AG09309 (cell line): ENCODE results near the gene CYP2A7.
"Not testable (repeated sequence)": the region's sequence is repeated elsewhere in the genome, so short reads cannot be mapped to it uniquely, and the experiment has no call there.

Experiments used
- DNase-seq: peaks from one replicate; pipeline ENCODE4 v3.0.0-alpha.2; 2010; ENCODE audit warnings: low read depth
- H3K4me3 ChIP-seq: 2 replicates; pipeline ENCODE4 v1.5.1; 2011; ENCODE audit warnings: mild to moderate bottlenecking, low read depth, low read length, moderate library complexity; ENCODE audit not compliant: control insufficient read depth
- CTCF ChIP-seq: IDR thresholded peaks from 2 replicates; pipeline ENCODE4 v1.5.1; 2011; ENCODE audit warnings: mild to moderate bottlenecking, low read depth, low read length, inconsistent platforms; ENCODE audit not compliant: insufficient read depth, control insufficient read depth; ENCODE audit errors: missing control alignments

CYP2A7 gene

GRCh38 chr19:40872209-40872608 is 9.8 kb downstream of the CYP2A7 start:
- DNase-seq: no peak
- no peak overlapping the region for H3K4me3 ChIP-seq
- TF ChIP-seq CTCF: no peak

GRCh38 chr19:40867701-40868100 is 14.3 kb downstream of the CYP2A7 start:
- TF ChIP-seq CTCF: no peak
- H3K4me3 ChIP-seq: no peak overlapping the region
- DNase-seq: no peak

GRCh38 chr19:40864739-40865496 is 17.1 kb downstream of the CYP2A7 start:
- not testable (repeated sequence) for DNase-seq, H3K4me3 ChIP-seq

GRCh38 chr19:40862785-40863184 is 19.2 kb downstream of the CYP2A7 start:
- no peak for TF ChIP-seq CTCF
- no peak overlapping the region for H3K4me3 ChIP-seq
- peak; percentile 82 for DNase-seq

- TF ChIP-seq CTCF: peak; percentile 7
- no peak overlapping the region for H3K4me3 ChIP-seq
- DNase-seq: no peak
Observed at GRCh38 chr19:40862333-40862732, 19.7 kb downstream of the CYP2A7 start.

GRCh38 chr19:40858109-40858508 is 23.9 kb downstream of the CYP2A7 start:
- DNase-seq: no peak
- TF ChIP-seq CTCF: no peak
- H3K4me3 ChIP-seq: no peak overlapping the region

- H3K4me3 ChIP-seq, DNase-seq: not testable (repeated sequence)
Observed at GRCh38 chr19:40852467-40853152, 29.4 kb downstream of the CYP2A7 start.

- DNase-seq, H3K4me3 ChIP-seq: not testable (repeated sequence)
Observed at GRCh38 chr19:40850277-40850676, 31.8 kb downstream of the CYP2A7 start, which contains the start of gene CYP2A6. CYP2A6 (minus strand) TSS chr19:40850447; CDS start chr19:40850426, 21 bp downstream.

GRCh38 chr19:40846722-40847121 is 35.3 kb downstream of the CYP2A7 start:
- not testable (repeated sequence) for H3K4me3 ChIP-seq, DNase-seq

GRCh38 chr19:40843653-40844052 is 38.4 kb downstream of the CYP2A7 start:
- not testable (repeated sequence) for H3K4me3 ChIP-seq, DNase-seq

GRCh38 chr19:40842997-40843652 is 38.9 kb downstream of the CYP2A7 start:
- DNase-seq, H3K4me3 ChIP-seq: not testable (repeated sequence)
